GM19463 (cell line): ENCODE data around the gene ACP2.
A peak's percentile ranks its signal among the peaks of the same experiment; 100 is the strongest.

Experiments
- ATAC-seq: cut with Tn5 transposase; IDR thresholded peaks from one replicate; pipeline ENCODE4 v1.9.1; 2021; ENCODE audit warnings: mild to moderate bottlenecking, moderate library complexity; ENCODE audit not compliant: unreplicated experiment

Gene ACP2

DNA sequence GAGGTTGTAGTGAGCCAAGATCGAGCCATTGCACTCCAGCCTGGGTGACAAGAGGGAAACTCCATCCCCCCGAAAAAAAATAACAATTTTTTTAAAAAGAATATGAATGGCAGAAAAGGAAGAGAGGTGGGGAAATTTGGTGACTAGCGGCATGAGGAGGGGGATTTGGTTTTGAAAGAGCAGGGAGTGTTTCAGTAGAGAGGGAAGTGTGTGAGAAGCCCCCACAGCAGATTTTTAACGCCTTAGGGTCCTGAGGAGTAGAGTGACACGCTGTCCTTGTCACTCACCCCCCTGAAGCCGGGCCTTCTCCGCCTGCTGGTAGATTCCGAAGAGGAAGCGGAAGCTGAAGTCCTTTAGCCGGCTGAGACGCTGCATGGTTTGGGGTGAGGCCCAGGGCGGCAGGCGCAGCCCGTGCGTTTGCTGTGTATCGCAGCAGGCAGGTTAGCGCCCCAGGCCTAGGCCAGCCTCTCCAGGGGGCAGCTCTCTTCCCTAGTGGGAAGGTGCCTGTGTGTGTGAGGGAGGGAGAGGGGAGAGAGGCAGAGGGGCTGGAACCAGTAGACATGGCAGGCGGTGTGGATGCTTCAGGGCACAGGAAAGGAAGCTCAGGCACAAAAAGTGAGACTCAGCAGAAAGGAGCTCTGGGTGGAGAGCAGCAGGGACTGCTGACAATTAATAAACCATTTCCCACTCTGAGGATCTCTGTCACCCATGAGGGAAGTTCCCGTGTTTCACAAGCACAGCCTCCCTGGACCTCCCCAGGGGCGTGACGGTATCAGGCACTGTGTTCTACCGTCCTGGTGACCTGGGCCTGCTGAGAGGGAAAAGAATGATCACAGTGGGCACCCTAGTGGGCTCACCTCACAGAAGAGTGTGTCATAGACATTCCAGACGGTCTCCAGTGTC is 3.9 kb downstream of the ACP2 start:
- no peak for ATAC-seq

DNA sequence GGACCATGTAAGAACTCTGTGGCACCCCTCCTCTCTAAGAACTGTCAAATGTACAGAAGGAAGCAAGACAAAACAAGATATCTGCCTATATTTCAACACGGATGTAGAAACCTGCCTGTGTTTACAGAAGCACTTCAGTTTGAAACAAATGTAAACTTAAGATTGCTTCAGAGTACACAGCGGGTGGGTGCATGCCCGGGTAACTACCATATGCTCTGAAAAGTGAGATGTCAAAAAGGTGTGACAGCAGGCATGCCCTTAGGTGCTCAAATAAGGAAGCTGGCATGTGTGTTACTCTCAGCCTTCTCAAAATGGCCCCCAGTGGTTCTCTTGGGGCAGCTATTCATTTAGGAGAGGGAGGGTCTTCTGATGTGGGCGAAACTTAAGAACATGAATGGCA is 5.2 kb downstream of the ACP2 start:
- no peak for ATAC-seq

DNA sequence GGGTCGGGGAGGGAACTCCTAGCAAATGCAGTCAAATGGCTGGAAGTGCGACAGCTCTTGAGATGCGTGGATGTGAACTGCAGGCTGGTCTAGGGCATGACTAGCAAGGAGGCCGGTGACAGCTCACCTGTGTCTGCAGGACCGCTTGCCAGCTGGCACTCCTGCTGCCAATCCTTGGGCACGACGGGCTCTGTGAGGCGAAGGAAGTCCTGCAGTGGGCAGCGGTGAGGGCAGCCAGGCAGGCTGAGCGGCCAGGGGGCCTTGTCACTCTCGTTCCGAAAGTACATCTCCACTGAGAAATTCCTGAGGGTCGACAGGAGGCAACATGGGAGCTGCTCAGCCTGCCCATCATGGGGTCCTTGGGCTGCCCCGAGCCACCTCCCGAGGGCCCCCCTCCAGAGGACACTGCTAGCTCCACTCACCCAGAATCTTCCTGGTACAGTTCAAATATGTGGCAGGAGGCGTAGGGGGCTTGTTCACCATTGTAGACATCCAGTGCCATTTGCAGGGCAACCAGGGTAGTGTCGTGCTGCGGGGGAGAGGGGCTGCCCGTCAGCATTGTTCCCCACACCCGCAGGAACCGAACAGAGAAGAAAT is 5.9 kb downstream of the ACP2 start:
- ATAC-seq: no peak

DNA sequence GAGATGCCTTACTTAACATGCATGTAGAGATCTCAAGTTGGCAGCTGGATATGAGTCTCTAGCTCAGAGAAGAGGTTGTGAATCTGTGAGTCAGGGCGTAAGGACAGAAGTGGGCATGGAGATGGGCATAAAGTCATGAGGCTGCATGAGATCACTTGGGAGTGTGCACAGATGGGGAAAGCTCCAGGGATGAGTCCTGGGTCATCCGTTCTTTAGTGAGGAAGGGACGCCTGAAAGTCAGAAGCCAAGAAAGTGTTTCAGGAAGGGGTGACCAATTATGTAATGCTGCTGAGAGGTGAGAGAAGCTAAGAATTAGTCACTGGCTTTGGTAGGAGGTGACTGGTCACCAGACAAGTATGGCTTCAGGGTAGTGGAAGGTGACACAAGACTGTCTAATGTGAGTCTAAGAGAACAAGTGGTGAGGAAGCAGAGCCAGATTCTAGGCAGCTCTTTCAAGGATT is 6.7 kb downstream of the ACP2 start:
- no peak for ATAC-seq

DNA sequence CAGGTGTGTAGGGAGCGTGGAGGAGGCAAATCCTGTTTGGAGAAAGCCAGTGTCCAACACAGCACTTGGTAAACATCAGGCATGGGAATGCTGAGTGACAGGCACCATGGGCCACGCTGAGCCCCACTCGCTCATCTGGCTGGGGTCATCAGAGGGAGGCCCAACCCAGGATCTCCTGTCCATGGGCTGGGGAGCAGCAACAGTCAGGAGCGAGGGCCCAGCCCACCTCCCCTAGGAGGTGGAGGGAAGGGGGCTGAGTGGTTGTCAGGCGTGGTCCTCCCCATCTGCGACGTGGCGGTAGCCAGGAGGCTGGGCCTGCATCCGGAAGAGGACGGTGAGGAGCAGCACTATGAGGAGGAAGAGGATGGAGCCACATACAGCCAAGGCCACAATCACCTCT is 8.8 kb downstream of the ACP2 start:
- ATAC-seq: no peak

DNA sequence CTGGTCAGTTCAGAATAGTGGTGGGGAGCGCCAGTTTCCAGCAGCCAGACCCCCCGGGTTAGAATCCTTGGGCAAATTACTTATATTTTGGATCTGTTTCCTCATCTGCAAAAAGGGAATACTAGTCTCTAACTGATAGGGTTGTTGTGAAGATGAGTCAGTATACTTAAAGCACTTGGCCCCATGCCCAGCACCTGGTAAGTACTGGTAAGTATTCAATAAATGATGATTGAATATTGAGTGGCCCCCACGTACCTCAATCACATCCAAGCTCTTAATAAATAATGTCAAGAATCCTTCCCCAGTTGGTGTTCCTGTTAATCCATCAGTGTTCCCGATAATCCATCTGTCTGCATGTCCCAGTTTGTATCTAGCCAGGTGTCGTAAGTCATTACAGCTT is 12.1 kb downstream of the ACP2 start:
- ATAC-seq: no peak

DNA sequence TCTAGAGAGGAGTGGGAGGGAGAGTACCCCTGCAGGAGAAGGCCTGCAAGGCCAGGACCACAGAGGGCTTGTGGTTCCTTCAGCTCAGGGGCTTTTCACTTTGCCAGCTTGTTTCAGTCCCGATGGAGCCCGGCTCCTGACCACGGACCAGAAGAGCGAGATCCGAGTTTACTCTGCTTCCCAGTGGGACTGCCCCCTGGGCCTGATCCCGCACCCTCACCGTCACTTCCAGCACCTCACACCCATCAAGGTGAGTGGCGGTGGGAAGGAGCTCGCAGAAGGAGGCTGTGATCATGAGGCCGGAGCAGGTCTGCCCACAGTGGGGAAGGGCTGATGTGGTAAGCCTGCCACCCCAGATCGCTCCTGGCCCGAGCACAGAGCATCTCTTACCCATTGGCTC is 13.5 kb downstream of the ACP2 start:
- ATAC-seq: no peak

DNA sequence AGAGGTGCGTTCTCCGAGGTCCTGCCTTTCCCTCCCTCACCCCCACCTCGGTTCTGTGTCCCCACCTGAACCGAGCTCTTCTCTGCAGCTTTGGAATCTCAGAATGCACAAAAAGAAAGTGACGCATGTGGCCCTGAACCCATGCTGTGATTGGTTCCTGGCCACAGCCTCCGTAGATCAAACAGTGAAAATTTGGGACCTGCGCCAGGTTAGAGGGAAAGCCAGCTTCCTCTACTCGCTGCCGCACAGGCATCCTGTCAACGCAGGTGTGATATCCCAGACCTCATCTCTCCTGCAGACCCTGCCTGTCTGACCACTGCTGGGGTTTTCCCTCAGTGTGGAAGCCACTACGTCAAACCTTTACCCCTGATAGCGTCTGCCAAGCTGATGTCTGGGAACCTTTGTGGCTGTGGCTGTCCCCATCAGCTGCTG is 13.9 kb downstream of the ACP2 start:
- ATAC-seq: no peak

DNA sequence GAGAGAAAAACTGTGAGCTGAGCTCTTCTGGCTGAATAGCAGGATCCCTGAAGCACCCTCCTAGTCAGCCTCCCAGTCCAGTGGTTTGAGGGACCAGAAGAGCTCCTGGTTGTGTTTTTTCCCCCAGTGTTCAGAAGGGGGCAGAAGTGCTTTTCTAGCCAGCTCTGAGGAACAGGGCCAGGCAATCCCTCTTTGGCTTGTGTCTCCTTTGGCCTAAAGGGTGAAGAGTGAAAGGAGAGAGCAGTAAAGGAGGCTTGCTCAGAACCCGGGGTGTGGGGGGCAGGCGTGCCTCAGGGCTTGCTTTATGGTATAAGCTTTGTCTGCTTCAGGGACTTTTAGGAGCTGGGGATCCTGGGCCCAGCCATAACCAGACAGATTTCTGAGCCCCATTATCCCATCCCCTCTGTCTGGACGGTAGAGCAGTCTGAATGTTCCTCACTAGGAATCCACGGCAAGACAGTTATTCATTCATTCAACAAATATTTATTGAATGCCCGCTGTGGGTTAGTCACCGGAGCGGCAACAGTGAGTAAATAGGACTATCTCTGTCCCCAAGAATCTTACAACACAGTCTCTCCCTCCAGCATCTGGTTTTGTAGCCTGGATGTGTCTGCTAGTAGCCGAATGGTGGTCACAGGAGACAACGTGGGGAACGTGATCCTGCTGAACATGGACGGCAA is 14.5 kb downstream of the ACP2 start:
- ATAC-seq: no peak

DNA sequence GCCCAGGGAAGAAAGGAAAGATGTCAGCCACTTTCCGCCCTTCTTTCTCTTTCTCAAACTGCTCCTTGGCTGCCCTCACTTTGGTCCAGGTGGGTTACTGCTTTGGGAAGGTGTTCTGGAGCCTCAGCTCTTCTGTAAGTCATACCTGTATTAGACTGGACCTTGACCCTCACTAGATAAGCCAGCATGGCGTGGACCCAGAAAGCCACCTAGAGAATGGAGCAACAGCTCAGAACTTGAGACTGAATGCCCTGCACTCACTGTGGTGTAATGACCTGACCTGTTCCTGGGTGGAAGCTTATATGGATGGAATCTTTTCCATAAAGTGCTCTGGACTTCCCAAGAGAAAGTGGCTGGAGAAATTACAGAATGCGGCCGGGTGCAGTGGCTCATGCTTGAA is 15.6 kb downstream of the ACP2 start:
- no peak for ATAC-seq

DNA sequence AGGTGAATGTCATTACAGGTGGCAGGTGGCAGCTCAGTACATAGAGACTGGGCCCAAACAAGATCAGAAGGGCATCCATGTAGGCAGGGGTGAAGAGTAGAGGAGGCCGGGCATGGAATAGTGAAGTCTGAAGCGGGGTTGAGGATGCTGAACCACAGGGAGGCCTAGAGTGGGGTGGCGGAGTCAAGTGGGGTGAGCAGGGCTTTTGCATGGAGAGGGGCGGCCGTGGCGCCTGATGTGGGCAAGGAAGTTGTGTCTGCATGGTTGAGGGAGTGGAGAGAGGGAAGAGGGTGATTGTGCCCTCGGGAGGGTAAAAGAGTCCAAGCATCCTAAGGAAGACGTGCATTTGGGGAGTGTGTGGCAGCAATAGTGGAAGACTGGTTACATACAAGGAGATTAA is 19.5 kb downstream of the ACP2 start:
- no peak for ATAC-seq

DNA sequence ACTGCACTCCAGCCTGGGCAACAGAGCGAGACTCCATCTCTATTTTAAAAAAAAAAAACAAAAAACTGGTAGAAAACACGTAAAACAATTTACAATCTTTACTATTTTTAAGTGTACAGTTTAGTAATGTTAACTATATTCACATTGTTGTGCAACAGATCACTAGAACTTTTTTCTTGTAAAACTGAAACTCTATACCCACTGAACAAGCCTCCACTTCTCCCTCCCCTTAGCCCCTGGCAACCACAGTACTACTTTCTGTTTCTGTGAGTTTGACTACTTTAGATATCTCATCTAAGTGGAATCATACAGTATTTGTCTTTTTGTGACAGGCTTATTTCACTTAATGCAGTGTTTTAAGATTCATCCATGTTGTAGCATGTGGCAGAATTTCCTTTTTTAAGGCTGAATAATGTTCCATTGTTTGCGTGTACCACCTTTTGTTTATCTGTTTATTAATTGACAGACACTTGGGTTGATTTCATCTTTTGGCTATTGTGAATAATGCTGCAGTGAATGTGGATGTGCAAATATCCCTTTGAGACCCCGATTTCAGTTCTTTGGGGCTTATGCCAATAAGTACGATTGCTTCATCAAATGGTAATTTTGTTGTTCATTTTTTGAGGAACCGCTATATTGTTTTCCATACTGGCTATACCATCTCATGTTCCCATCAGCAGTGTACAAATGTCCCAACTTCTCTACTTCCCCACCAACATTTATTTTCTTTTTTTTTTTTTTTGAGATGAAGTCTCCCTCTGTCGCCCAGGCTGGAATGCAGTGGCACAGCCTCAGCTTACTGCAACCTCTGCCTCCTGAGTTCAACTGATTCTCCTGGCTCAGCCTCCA is 22.8 kb downstream of the ACP2 start:
- peak; percentile 68 for ATAC-seq

DNA sequence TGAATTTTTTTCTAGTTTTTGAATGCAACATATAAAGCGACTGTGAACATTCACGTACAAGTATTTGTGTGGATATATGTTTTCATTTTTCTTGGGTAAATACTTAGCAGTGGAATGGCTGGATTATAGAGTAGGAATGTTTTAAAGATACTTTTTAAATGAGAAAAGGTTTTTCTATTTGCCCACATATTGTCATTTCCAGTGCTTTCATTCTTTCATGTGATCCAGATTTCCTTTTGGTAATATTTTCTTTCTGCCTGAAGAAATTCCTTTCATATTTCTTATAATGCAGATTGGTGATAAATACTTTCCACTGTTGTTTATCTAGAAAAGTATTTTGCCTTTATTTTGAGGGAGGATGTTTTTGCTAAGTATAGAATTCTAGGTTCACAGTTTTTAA is 25.9 kb downstream of the ACP2 start:
- no peak for ATAC-seq

DNA sequence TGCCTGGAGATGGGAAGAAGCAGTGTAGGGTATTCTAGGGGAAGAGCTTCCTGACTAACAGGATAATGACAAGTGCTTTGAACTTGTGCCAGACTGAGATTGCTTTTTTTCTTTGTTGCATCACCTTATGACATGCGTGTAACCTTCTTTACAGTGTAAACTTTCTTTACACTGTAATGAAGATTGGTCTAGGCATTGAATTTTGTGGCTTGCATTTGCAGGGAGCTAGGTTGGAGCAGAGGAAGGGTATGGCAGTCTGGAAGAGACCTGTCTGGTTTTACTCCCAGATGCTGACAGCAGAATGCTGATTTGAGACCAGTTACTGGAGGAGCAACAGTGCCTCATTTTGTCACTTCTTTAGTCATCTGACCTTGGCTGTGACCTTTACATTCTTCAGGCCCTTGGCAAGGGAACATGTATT is 28.2 kb downstream of the ACP2 start:
- no peak for ATAC-seq

DNA sequence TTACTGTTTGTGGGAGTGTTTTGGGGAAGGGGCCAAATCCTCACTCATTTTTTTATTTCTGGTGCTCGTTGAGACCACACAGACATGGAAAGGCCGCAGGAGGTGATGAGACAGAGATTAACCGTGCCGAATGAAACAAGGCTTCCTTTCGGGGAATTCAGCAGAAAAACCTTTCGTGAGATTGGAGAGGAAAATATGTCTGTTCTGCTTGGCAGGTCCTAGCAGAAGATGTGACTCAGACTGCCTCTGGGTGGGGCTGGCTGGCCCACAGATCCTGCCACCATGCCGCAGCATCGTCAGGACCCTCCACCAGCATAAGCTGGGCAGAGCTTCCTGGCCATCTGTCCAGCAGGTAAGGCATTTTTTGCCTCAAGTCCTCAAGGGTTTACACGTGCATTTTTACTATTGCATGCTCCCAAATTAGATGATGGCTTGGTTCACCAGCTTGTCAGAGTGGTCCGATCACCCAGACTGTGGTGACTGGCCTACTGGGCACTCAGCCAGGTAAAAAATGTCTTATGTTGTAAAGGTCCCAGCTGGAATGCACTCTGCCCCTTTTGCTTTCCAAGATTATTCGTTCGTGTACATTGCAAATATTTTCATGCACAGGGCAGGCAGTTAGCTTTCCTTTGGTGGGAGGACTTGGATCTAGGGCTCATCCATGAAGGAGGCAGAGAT is 32.4 kb downstream of the ACP2 start:
- ATAC-seq: peak; percentile 32

DNA sequence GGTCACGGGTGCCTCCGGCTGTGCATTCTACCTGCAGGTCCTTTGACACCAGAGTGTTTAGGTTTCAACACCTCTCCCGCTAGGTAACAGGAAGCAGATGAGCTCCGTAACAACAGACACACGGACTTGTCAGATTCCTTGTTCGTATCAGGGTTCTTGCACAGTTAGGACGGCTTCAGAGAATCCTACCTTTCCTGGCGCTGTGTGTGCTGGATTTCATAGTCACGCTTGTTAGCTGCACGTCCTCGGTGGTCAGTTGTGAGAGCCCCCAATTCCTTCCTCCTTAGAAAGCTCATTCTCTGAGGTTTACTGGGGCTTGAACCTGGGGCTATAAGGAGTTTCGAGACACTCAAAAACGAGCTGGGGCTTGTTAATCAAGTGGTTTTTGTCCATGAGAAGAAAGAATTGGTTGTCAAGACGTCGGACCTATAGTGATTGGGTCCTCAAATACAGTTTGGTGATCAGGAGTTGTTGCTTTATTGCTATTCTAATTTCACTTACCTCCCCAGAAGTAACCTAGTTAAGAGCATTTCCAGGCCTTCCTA is 33.2 kb downstream of the ACP2 start:
- ATAC-seq: no peak

DNA sequence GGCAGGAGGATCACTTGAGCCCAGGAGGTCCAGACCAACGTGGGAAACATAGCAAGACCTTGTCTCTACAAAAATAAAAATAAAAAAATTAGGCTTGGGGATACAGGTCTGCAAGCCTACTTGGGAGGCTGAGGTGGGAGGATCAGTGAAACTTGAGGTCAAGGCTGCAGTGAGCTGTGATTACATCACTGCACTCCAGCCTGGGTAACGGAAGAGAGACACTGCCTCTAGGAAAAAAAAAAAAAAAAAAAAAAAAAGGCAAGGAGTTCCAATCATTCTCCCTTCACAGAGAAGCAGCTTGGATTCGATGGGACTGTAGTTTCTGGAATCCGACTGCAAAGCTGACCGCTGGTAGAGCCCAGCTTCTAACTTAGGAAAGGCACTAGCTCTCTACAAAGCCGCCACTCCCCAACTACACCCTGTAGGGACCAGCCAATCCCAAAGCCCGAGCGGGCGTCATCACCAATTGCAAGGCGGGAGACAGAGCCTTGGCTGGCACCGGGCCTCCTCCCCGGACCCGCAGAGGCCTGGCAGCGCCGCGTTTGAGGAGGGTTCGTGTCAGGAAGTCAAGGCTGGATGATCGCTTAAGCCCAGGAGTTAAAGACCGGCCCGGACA is 34.6 kb downstream of the ACP2 start:
- peak; percentile 70 for ATAC-seq

DNA sequence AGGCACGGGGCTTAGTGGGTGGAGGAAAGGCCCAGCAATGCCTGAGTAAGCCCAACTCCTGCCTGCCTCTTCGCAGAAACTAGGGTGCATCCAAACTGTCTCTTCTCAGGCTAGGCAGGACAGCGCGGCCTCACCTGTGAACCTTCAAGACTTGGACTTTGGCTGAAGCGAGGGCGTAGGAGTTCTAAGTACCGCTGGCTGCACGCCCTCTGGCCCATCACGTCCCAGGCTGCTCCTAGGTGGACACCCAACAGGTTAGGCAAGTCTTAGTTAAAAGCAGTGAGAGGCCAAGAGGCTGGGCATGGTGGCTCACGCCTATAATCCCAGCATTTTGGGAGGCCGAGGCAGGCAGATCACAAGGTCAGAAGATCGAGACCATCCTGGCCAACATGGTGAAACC is 35.7 kb downstream of the ACP2 start:
- no peak for ATAC-seq

DNA sequence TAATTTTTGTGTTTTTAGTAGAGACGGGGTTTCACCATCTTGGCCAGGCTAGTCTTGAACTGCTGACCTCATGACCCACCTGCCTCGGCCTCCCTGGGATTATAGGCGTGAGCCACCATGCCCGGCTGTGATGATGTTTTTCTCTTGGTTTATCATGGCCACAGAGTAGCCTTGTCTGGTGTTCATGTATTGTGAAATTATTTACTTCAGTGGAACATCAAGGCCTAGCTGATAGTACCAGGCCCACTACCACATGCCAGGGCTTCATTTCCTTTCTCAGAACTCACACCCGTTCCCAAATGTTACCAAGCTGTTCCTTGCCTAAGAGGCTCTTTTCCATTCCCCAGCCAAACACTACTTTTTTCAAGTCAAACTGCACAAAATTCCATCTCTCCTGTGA is 40.0 kb downstream of the ACP2 start:
- no peak for ATAC-seq
